ENCODE results near the gene MYO7A. TPM values are rescaled to one million over a fixed set of nuclear protein-coding genes. Genes with fewer than 3 reads are reported as not detected.

MYO7A gene
- polyA plus RNA-seq, 1 donor (not counting 4 experiments of a cell fraction or from before 2014, with no cell fraction given): 0.75 TPM

DNA sequence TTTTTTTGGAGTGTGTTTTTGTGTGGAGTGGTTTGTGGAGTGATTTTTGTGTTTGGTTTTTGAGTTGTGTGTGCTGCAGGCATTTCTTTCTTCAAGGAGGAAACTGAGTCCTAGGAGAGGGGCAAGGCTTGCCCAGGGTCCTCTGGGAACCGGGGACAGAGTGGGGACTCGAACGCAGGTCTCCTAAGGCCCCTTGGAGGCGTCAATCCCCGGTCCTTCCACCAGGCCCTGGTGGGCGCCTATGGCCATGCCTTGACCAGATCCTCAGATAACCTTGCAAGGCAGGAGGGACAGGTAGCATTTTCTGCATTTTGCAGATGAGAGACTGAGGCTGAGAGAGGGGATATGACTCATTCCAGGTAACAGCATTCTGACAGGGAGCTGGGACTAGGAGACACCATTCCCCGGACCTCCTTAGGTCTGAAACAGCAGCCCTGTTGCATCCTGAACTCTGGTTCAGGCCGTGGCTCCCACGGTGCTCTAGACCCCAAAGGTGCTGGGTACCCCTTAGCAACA is 39.1 kb downstream of the MYO7A start:
- H3K4me2 ChIP-seq (ENCODE audit: control insufficient read depth, extremely low read depth, insufficient read depth, low read depth, low read length): no peak overlapping the region
- no peak for FAIRE-seq
- peaks cover 14% of the 10 kb centered on the region for H3K27me3 ChIP-seq (ENCODE audit: control insufficient read depth, extremely low read depth, insufficient read depth, low read length)
- no peaks in the 10 kb centered on the region for H3K4me1 ChIP-seq (ENCODE audit: control insufficient read depth, extremely low read depth, insufficient read depth, low read length)
- H3K79me2 ChIP-seq (ENCODE audit: control insufficient read depth, insufficient read depth, low read length): no peaks in the 10 kb centered on the region
- no peak overlapping the region for H2AFZ ChIP-seq (ENCODE audit: control insufficient read depth, low read length)
- H3K4me3 ChIP-seq (ENCODE audit: control insufficient read depth in 2 of 3, extremely low read depth in 1 of 3, insufficient read depth in 2 of 3, low read depth in 1 of 3, low read length in 3 of 3): no peak overlapping the region
- TF ChIP-seq, protein P1, sequence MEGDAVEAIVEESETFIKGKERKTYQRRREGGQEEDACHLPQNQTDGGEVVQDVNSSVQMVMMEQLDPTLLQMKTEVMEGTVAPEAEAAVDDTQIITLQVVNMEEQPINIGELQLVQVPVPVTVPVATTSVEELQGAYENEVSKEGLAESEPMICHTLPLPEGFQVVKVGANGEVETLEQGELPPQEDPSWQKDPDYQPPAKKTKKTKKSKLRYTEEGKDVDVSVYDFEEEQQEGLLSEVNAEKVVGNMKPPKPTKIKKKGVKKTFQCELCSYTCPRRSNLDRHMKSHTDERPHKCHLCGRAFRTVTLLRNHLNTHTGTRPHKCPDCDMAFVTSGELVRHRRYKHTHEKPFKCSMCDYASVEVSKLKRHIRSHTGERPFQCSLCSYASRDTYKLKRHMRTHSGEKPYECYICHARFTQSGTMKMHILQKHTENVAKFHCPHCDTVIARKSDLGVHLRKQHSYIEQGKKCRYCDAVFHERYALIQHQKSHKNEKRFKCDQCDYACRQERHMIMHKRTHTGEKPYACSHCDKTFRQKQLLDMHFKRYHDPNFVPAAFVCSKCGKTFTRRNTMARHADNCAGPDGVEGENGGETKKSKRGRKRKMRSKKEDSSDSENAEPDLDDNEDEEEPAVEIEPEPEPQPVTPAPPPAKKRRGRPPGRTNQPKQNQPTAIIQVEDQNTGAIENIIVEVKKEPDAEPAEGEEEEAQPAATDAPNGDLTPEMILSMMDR (optimal IDR thresholded peaks at IDR 0.05 in 1 of 3, IDR thresholded peaks at IDR 0.05 in 1 of 3, conservative IDR thresholded peaks at IDR 0.05 in 1 of 3; ENCODE audit: extremely low read depth in 1 of 3, insufficient read depth in 2 of 3, low read length in 3 of 3): no peak
- no peak for TF ChIP-seq EZH2 (IDR thresholded peaks at IDR 0.05; ENCODE audit: low read length)
- no peaks in the 10 kb centered on the region for H3K9me3 ChIP-seq (ENCODE audit: control insufficient read depth, low read depth, low read length)
- H3K9ac ChIP-seq (ENCODE audit: control insufficient read depth, extremely low read depth, insufficient read depth, low read length): no peak overlapping the region
- H3K36me3 ChIP-seq (ENCODE audit: control insufficient read depth in 2 of 2, extremely low read depth in 1 of 2, insufficient read depth in 2 of 2, low read length in 2 of 2): no peaks in the 10 kb centered on the region
- dilution Hi-C loops (cut with MboI; ENCODE audit: extremely low pct_ligation_motif_present, low sequenced_read_pairs): no loop called here
- H4K20me1 ChIP-seq (ENCODE audit: control insufficient read depth, extremely low read depth, insufficient read depth, low read length): no peaks in the 10 kb centered on the region
- no peak overlapping the region for H3K27ac ChIP-seq (ENCODE audit: control insufficient read depth, insufficient read depth, low read length)
- no peaks in the 10 kb centered on the region for H3K9me1 ChIP-seq (ENCODE audit: control insufficient read depth, extremely low read depth, insufficient read depth, low read length)
- no peak for DNase-seq (ENCODE audit: low read depth, low spot score)

DNA sequence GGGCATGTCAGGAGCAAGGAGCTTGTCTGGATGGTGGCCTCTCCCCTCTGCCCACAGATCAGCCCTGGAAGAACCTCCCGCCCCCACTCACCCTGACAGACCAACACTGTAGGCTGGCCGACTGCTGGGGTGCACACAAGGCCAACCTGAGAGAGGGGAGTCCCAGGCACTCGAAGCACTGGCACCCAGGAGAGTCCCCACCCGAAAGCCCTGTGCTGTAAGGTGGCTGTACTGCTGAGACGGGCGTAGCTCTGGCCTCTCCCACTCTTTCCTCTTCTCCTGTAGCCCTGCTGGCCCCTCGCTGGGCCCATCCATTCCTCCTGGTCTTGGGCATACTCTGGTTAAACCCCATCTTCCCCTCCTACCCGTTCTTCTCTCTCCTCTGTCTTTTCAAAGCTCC is 39.7 kb downstream of the MYO7A start:
- no peak for FAIRE-seq
- no peaks in the 10 kb centered on the region for H3K79me2 ChIP-seq (ENCODE audit: control insufficient read depth, insufficient read depth, low read length)

More for the DNA sequence above, 39.7 kb downstream of the MYO7A start:
- Histone ChIP-seq H3K9me3 (ENCODE audit: control insufficient read depth, low read depth, low read length) (no peaks in the 10 kb centered on the region), H3K9ac (ENCODE audit: control insufficient read depth, extremely low read depth, insufficient read depth, low read length) (no peak overlapping the region), H3K4me3 (ENCODE audit: control insufficient read depth in 2 of 3, extremely low read depth in 1 of 3, insufficient read depth in 2 of 3, low read depth in 1 of 3, low read length in 3 of 3) (no peak overlapping the region), H3K27me3 (ENCODE audit: control insufficient read depth, extremely low read depth, insufficient read depth, low read length) (peaks cover 11% of the 10 kb centered on the region), H3K4me1 (ENCODE audit: control insufficient read depth, extremely low read depth, insufficient read depth, low read length) (no peaks in the 10 kb centered on the region), H3K4me2 (ENCODE audit: control insufficient read depth, extremely low read depth, insufficient read depth, low read depth, low read length) (no peak overlapping the region), H3K9me1 (ENCODE audit: control insufficient read depth, extremely low read depth, insufficient read depth, low read length) (no peaks in the 10 kb centered on the region), H2AFZ (ENCODE audit: control insufficient read depth, low read length) (no peak overlapping the region), H4K20me1 (ENCODE audit: control insufficient read depth, extremely low read depth, insufficient read depth, low read length) (no peaks in the 10 kb centered on the region), H3K36me3 (ENCODE audit: control insufficient read depth in 2 of 2, extremely low read depth in 1 of 2, insufficient read depth in 2 of 2, low read length in 2 of 2) (no peaks in the 10 kb centered on the region), H3K27ac (ENCODE audit: control insufficient read depth, insufficient read depth, low read length) (no peak overlapping the region)
- no peak for TF ChIP-seq EZH2 (IDR thresholded peaks at IDR 0.05; ENCODE audit: low read length)
- TF ChIP-seq, protein P1 (optimal IDR thresholded peaks at IDR 0.05 in 1 of 3, IDR thresholded peaks at IDR 0.05 in 1 of 3, conservative IDR thresholded peaks at IDR 0.05 in 1 of 3; ENCODE audit: extremely low read depth in 1 of 3, insufficient read depth in 2 of 3, low read length in 3 of 3): no peak
- dilution Hi-C loops (cut with MboI; ENCODE audit: extremely low pct_ligation_motif_present, low sequenced_read_pairs): no loop called here
- no peak for DNase-seq (ENCODE audit: low read depth, low spot score)

All from keratinocyte (primary cell).